K562 (cell line): Measurements from ENCODE around the gene C5orf47. TPM values are rescaled to one million over a fixed set of nuclear protein-coding genes. Genes with fewer than 3 reads are reported as not detected.

Experiments used
- ATAC-seq: fragments of 200-7000 bp; cut with Tn5 transposase; 3 replicates; pipeline ENCODE4 v1.9.1; 2020; ENCODE audit warnings: moderate library complexity
- Bru-seq: library from RNA; stranded (reverse); fragments of 400-500 nt; gene quantifications from one replicate; lab custom pipeline; 2021; lab: Mats Ljungman, UMichigan
- BruChase-seq, 2 experiments: library from RNA; stranded (reverse); fragments of 400-500 nt; gene quantifications; one replicate each; lab custom pipeline; 2021; lab: Mats Ljungman, UMichigan
- BruUV-seq: library from RNA; stranded (reverse); fragments of 400-500 nt; replicated peaks from 2 replicates; lab custom pipeline; 2021; lab: Mats Ljungman, UMichigan
- CTCF ChIA-PET: fragments of 300-600 bp; formaldehyde crosslinking; extraction: SDS; loops from one replicate; lab custom pipeline; 2021; ENCODE audit warnings: low intra/inter-chr PET ratio; lab: Yijun Ruan, JAX
- POLR2A ChIA-PET: fragments of 300-600, 350-650 bp; sonication (Branson Sonifier 250); formaldehyde crosslinking; extraction: SDS; loops from one replicate; lab custom pipeline; 2021; ENCODE audit warnings: antibody characterized with exemption, inconsistent platforms; lab: Yijun Ruan, JAX
- DNase-seq, 4 experiments: peaks; one replicate each; pipeline versions ENCODE4 v3.0.0 to v3.0.0-alpha.2; 2011 to 2018; ENCODE audit warnings: low spot score in 3 of 4, mixed read lengths in 3 of 4; ENCODE audit errors: extremely low read depth in 1 of 4
- FAIRE-seq: peaks from 2 replicates; lab custom pipeline; 2011; peaks lifted over from hg19 to GRCh38; lab: Jason Lieb, UNC
- H2AFZ ChIP-seq: 2 replicates; pipeline ENCODE4 v1.6.0; 2011; ENCODE audit warnings: low read depth, low read length, control low read depth, inconsistent platforms
- H3K27ac ChIP-seq: fragments of 200-600 bp; 3 replicates; pipeline ENCODE4 v1.8.0; 2011; ENCODE audit warnings: low read depth, mild to moderate bottlenecking, control low read depth, inconsistent platforms, low read length, moderate library complexity, mixed read lengths; ENCODE audit errors: extremely low read depth
- H3K27me3 ChIP-seq, 2 experiments: fragments of 300-600 bp in 1 of 2; 2 replicates in 1 of 2; 3 replicates in 1 of 2; pipeline versions ENCODE4 v1.6.0 to v1.8.0; 2011; ENCODE audit warnings: inconsistent platforms in 2 of 2, low read length in 2 of 2, mild to moderate bottlenecking in 1 of 2, mixed read lengths in 1 of 2, moderate library complexity in 1 of 2; ENCODE audit not compliant: control insufficient read depth in 2 of 2, insufficient read depth in 2 of 2
- H3K36me3 ChIP-seq: fragments of 300-600 bp; 3 replicates; pipeline ENCODE4 v1.8.0; 2011; ENCODE audit warnings: mild to moderate bottlenecking, low read length, inconsistent platforms; ENCODE audit not compliant: control insufficient read depth, insufficient read depth
- H3K4me1 ChIP-seq, 2 experiments: fragments of 200-600 bp in 1 of 2; replicated peaks in 1 of 2; 2 replicates in 1 of 2; 3 replicates in 1 of 2; pipeline versions ENCODE4 v1.5.1 to v1.8.0; 2011; ENCODE audit warnings: inconsistent platforms in 2 of 2, low read length in 2 of 2, mild to moderate bottlenecking in 1 of 2, mixed read lengths in 1 of 2, moderate library complexity in 1 of 2; ENCODE audit not compliant: control insufficient read depth in 2 of 2, insufficient read depth in 2 of 2
- H3K4me2 ChIP-seq: 2 replicates; pipeline ENCODE4 v1.6.1; 2011; ENCODE audit warnings: low read length, control low read depth, inconsistent platforms, mixed read lengths; ENCODE audit not compliant: insufficient read depth
- H3K4me3 ChIP-seq: fragments of 200-600 bp; sonication (generic), shearing (Covaris generic); 2 replicates; pipeline ENCODE4 v1.5.1; 2016; ENCODE audit warnings: control low read depth, inconsistent platforms
- H3K79me2 ChIP-seq: fragments of 200-600 bp; 3 replicates; pipeline ENCODE4 v1.8.0; 2011; ENCODE audit warnings: low read length, inconsistent platforms; ENCODE audit not compliant: control insufficient read depth, insufficient read depth
- H3K9ac ChIP-seq, 2 experiments: 2 replicates each; pipeline versions ENCODE4 v1.6.0 to v1.6.1; 2011; ENCODE audit warnings: low read depth in 2 of 2, low read length in 2 of 2, control low read depth in 1 of 2, inconsistent platforms in 1 of 2, mild to moderate bottlenecking in 1 of 2, mixed read lengths in 1 of 2; ENCODE audit not compliant: insufficient read depth in 1 of 2
- H3K9me1 ChIP-seq: one replicate; pipeline ENCODE4 v1.6.0; 2011; ENCODE audit warnings: inconsistent platforms, mild to moderate bottlenecking, low read length, moderate library complexity; ENCODE audit not compliant: control insufficient read depth, insufficient read depth
- H3K9me3 ChIP-seq: replicated peaks from 2 replicates; pipeline ENCODE4 v1.5.1; 2011; ENCODE audit warnings: low read depth, low read length, inconsistent platforms; ENCODE audit not compliant: control insufficient read depth, insufficient read depth
- H4K20me1 ChIP-seq: replicated peaks from 2 replicates; pipeline ENCODE4 v1.6.1; 2011; ENCODE audit warnings: low read length, inconsistent platforms, mixed read lengths; ENCODE audit not compliant: control insufficient read depth, insufficient read depth
- CREB1 ChIP-seq, 2 experiments: sonication (generic) in 1 of 2; formaldehyde crosslinking in 1 of 2; IDR thresholded peaks; 2 replicates each; pipeline versions ENCODE4 v1.6.1 to v1.8.0; 2012 to 2022; ENCODE audit warnings: inconsistent platforms in 1 of 2, mild to moderate bottlenecking in 1 of 2, missing genetic modification reagents in 1 of 2, moderate library complexity in 1 of 2
- PCBP1 ChIP-seq: fragments of 200-400 bp; formaldehyde crosslinking; IDR thresholded peaks from 2 replicates; pipeline ENCODE4 v1.6.1; 2018; ENCODE audit warnings: mild to moderate bottlenecking, low read depth, low read length; ENCODE audit not compliant: poor library complexity, severe bottlenecking
- POLR2AphosphoS2 ChIP-seq: IDR thresholded peaks from 2 replicates; pipeline ENCODE4 v1.6.1; 2012; ENCODE audit warnings: low read length, improper control_type of control experiment
- RUNX1 ChIP-seq: sonication (generic); IDR thresholded peaks from 2 replicates; pipeline ENCODE4 v1.6.1; 2016; ENCODE audit warnings: antibody characterized with exemption, low read depth
- ZNF384 ChIP-seq: IDR thresholded peaks from 2 replicates; pipeline ENCODE4 v1.6.1; 2012; ENCODE audit warnings: low read depth, low read length, improper control_type of control experiment
- WGBS: fragments of 100-300 bp; shearing (Covaris generic); methylation state at CpG from one replicate; pipeline ENCODE4 v1.1.6; 2016; ENCODE audit warnings: low coverage, mixed read lengths; ENCODE audit not compliant: insufficient coverage; ENCODE audit errors: missing lambda C conversion rate; 5-methylcytosine and 5-hydroxymethylcytosine counted together
- in situ Hi-C: fragments of 300-500 bp; cut with MboI; formaldehyde crosslinking; loops from 4 replicates; pipeline ENCODE4 v1.15.0; 2018; ENCODE audit warnings: inconsistent platforms, mixed read lengths
- intact Hi-C: fragments of 100-400 bp; cut with micrococcal nuclease; formaldehyde crosslinking; loops from 2 replicates; pipeline ENCODE4 v1.14.2; 2022
- long read RNA-seq, 3 experiments: library from polyadenylated mRNA in 2 of 3; library from RNA in 1 of 3; unstranded in 2 of 3; stranded (forward) in 1 of 3; transcript quantifications; one replicate each; pipeline ENCODE4 v2.0.0, GENCODE V29; 2019 to 2022
- polyA minus RNA-seq, 3 experiments: library from RNA; depleted of rRNA, polyadenylated mRNA; stranded (reverse); fragments of >200 nt; gene quantifications; 2 replicates each; pipeline ENCODE4 v1.2.3, GENCODE V29; 2011
- polyA plus RNA-seq, 8 experiments: library from polyadenylated mRNA; depleted of rRNA in 4 of 8; stranded (reverse) in 5 of 8; unstranded in 3 of 8; fragments of >200 nt; fragmentation: Nextera tagmentation in 2 of 8; fragmentation: Illumina TruSeq in 1 of 8; extraction: Ambion mirVana in 2 of 8; extraction: Trizol in 1 of 8; gene quantifications; 2 replicates each; pipeline versions ENCODE4 v1.2.1 to v1.2.3, GENCODE V29; 2011 to 2014; ENCODE audit warnings: inconsistent platforms in 1 of 8, missing spikeins in 1 of 8
- total RNA-seq, 7 experiments: library from RNA; depleted of rRNA in 6 of 7; stranded (reverse); fragments of >200 nt in 6 of 7; fragmentation: Illumina TruSeq in 2 of 7; extraction: Trizol in 2 of 7; gene quantifications; 2 replicates each; pipeline versions ENCODE4 v1.2.1 to v1.2.3, GENCODE V29; 2011 to 2021; ENCODE audit warnings: low replicate concordance in 1 of 7
- TF ChIP-seq, protein P1 (sequence below): fragments of 250-450 bp; sonication (Bioruptor Pico); IDR thresholded peaks from 2 replicates; pipeline ENCODE4 v1.5.0; 2020; ENCODE audit warnings: mild to moderate bottlenecking
- TF ChIP-seq, protein P2 (sequence below), 2 experiments: fragments of 150-350 bp in 1 of 2; IDR thresholded peaks; 2 replicates each; pipeline ENCODE4 v1.6.1; 2012 to 2016; ENCODE audit warnings: low read depth in 2 of 2, low read length in 2 of 2, mild to moderate bottlenecking in 1 of 2, moderate library complexity in 1 of 2
- TF ChIP-seq, protein P3 (sequence below): sonication (generic); formaldehyde crosslinking; IDR thresholded peaks from 2 replicates; pipeline ENCODE4 v1.9.0; 2022; ENCODE audit warnings: mild to moderate bottlenecking, missing genetic modification reagents

The C5orf47 gene, protein sequence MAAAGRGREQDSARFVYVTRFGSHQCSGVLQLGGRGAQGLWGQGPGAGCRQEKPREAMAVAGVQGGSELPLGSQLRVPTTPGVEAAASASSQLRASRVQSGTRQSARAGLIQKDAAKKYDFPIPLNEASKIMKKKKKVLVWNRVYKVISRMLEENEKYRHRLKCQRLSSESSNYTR
- total RNA-seq (2011; cell fraction: chromatin; rRNA removed; ENCODE audit: low replicate concordance), result not detected in 2 replicates
- not detected in 2 replicates for total RNA-seq (2011; cell fraction: nucleolus; rRNA removed)
- total RNA-seq (2011; cell fraction: nucleoplasm; rRNA removed), result 0.23 TPM in 1 of 2 replicates, not detected in the other
- not detected in 2 replicates for total RNA-seq (2014; rRNA removed)
- total RNA-seq (2014; rRNA removed; fragmentation: Illumina TruSeq; extraction: Trizol), result not detected in 2 replicates
- not detected in 2 replicates for total RNA-seq (2015; rRNA removed; fragmentation: Illumina TruSeq; extraction: Trizol)
- not detected in 2 replicates for total RNA-seq (2021)
- polyA plus RNA-seq (2011; rRNA removed), result not detected in 2 replicates
- polyA plus RNA-seq (2011; cell fraction: cytosol; rRNA removed), result not detected in 2 replicates
- not detected in 2 replicates for polyA plus RNA-seq (2011; cell fraction: nucleus; rRNA removed)
- 0.06 TPM in 1 of 2 replicates, not detected in the other for polyA plus RNA-seq (2012)
- polyA plus RNA-seq (2014; fragmentation: Illumina TruSeq; extraction: Trizol), result not detected in 2 replicates
- polyA plus RNA-seq (2014; fragmentation: Nextera tagmentation; extraction: Ambion mirVana), result under 1 TPM in 1 of 2 experiments, not detected in 1; 0.08 TPM
- not detected in 2 replicates for polyA plus RNA-seq (2014; rRNA removed)
- polyA minus RNA-seq (2011; rRNA and poly(A)+ RNA removed), result not detected in 2 replicates
- not detected in 2 replicates for polyA minus RNA-seq (2011; cell fraction: cytosol; rRNA and poly(A)+ RNA removed)
- not detected in 2 replicates for polyA minus RNA-seq (2011; cell fraction: nucleus; rRNA and poly(A)+ RNA removed)
- percentile 14 among the genes with signal in this experiment for Bru-seq, nascent RNA
- BruChase-seq, experiment 1, labeled RNA remaining after a 2-hour chase, result percentile 46 among the genes with signal in this experiment
- percentile 45 among the genes with signal in this experiment for BruChase-seq, experiment 2, labeled RNA remaining after a 6-hour chase
- long read RNA-seq, experiment 1, partial matches to known transcripts, result 0 of 1 reads
- long read RNA-seq, experiment 1, other reads (novel, unspliced or antisense), result 1 of 1 reads
- long read RNA-seq, experiment 2, result 0 reads
- long read RNA-seq, experiment 3, result 0 reads

DNA sequence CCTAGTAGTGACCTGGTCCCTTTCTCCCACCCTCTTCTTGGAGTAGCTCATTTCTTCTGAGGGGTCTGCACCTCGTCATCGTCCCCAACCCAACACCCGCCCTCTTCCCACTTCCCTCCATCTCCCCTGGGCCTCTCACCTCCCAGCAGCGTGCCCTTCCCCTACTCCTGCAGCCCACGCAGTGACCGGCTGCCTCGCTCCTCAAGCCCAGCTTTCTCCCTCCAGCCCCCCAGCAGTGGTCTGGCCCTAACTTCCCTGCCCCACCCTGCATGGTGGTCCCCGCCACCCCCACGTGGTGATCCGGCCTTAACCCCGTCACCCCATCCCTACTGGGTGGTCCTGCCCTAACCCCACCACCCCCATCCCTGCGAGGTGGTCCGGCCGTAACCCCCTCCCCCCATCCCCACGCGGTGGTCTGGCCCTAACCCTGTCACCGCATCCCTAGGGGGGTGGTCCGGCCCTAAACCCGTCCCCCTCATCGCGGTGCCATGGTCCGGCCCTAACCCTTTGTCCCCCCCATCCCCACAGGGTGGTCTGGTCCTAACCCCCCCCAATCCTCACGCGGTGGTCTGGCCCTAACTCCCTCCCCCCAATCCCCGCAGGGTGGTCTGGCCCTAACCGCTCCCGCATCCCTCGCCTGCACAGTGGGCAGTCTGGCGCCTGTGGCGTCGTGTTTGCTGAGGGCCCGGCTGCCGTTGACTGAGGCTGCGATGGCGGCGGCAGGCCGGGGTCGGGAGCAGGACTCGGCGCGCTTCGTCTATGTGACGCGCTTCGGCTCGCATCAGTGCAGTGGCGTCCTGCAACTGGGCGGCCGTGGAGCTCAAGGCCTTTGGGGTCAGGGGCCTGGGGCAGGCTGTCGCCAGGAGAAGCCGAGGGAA, at the start of gene C5orf47:
Gene C5orf47, plus strand, starts transcription at position 617 of the 878 bp plus-strand sequence. Its CDS starts 94 bp downstream, at position 711.
- no peaks in the 10 kb centered on the region for H3K36me3 ChIP-seq
- WGBS, result 46% methylated on average over 10 of the region's 51 CpGs
- H3K9me3 ChIP-seq, result no peaks in the 10 kb centered on the region
- H3K27me3 ChIP-seq, result peaks cover 0 to under 1% of the 10 kb centered on the region in 2 experiments; a peak in 1 of 5 replicates
- in situ Hi-C loops (no loop called here), intact Hi-C loops (no loop called here)
- no peak for DNase-seq
- ChIA-PET POLR2A (interaction anchor here (0.6 kb wide), 1 partner anchor 205 kb away, joined by 3 read pairs; no protein-coding TSS in a partner anchor), CTCF (no interaction called here)
- H3K79me2 ChIP-seq, result no peaks in the 10 kb centered on the region
- no peaks in the 10 kb centered on the region for H3K9me1 ChIP-seq
- no peak within 1 kb of the TSS for H3K4me3 ChIP-seq
- no peak for ATAC-seq
- no TSS peak for BruUV-seq
- no peak for FAIRE-seq
- no peak within 1 kb of the TSS for H3K27ac ChIP-seq
- H3K4me2 ChIP-seq, result no peak within 1 kb of the TSS
- H4K20me1 ChIP-seq, result no peaks in the 10 kb centered on the region
- H2AFZ ChIP-seq, result no peak within 1 kb of the TSS
- H3K4me1 ChIP-seq, result peaks cover 0 to 7% of the 10 kb centered on the region in 2 experiments; a peak in 2 of 5 replicates
- no peak within 1 kb of the TSS for H3K9ac ChIP-seq
- no peak for TF ChIP-seq POLR2AphosphoS2
- TF ChIP-seq, protein P1, sequence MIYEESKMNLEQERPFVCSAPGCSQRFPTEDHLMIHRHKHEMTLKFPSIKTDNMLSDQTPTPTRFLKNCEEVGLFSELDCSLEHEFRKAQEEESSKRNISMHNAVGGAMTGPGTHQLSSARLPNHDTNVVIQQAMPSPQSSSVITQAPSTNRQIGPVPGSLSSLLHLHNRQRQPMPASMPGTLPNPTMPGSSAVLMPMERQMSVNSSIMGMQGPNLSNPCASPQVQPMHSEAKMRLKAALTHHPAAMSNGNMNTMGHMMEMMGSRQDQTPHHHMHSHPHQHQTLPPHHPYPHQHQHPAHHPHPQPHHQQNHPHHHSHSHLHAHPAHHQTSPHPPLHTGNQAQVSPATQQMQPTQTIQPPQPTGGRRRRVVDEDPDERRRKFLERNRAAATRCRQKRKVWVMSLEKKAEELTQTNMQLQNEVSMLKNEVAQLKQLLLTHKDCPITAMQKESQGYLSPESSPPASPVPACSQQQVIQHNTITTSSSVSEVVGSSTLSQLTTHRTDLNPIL (CRISPR knock-in tag), result no peak
- TF ChIP-seq PCBP1, result peak; percentile 64
- no peak for TF ChIP-seq CREB1 (IDR thresholded peaks at IDR 0.05)
- no peak for TF ChIP-seq CREB1 (CRISPR knock-in tag; IDR thresholded peaks at IDR 0.05)
- TF ChIP-seq, protein P2, sequence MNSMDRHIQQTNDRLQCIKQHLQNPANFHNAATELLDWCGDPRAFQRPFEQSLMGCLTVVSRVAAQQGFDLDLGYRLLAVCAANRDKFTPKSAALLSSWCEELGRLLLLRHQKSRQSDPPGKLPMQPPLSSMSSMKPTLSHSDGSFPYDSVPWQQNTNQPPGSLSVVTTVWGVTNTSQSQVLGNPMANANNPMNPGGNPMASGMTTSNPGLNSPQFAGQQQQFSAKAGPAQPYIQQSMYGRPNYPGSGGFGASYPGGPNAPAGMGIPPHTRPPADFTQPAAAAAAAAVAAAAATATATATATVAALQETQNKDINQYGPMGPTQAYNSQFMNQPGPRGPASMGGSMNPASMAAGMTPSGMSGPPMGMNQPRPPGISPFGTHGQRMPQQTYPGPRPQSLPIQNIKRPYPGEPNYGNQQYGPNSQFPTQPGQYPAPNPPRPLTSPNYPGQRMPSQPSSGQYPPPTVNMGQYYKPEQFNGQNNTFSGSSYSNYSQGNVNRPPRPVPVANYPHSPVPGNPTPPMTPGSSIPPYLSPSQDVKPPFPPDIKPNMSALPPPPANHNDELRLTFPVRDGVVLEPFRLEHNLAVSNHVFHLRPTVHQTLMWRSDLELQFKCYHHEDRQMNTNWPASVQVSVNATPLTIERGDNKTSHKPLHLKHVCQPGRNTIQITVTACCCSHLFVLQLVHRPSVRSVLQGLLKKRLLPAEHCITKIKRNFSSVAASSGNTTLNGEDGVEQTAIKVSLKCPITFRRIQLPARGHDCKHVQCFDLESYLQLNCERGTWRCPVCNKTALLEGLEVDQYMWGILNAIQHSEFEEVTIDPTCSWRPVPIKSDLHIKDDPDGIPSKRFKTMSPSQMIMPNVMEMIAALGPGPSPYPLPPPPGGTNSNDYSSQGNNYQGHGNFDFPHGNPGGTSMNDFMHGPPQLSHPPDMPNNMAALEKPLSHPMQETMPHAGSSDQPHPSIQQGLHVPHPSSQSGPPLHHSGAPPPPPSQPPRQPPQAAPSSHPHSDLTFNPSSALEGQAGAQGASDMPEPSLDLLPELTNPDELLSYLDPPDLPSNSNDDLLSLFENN (IDR thresholded peaks at IDR 0.05; ENCODE audit: low read depth in 2 of 2, low read length in 2 of 2), result no peak
- no peak for TF ChIP-seq ZNF384
- TF ChIP-seq, protein P3, sequence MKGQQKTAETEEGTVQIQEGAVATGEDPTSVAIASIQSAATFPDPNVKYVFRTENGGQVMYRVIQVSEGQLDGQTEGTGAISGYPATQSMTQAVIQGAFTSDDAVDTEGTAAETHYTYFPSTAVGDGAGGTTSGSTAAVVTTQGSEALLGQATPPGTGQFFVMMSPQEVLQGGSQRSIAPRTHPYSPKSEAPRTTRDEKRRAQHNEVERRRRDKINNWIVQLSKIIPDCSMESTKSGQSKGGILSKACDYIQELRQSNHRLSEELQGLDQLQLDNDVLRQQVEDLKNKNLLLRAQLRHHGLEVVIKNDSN (CRISPR knock-in tag), result no peak
- no peak for TF ChIP-seq RUNX1
